H9 (cell line): ENCODE results near the gene ELF3. TPM values are rescaled to one million over a fixed set of nuclear protein-coding genes. Genes with fewer than 3 reads are reported as not detected.

Source experiments
- microRNA-seq: library from miRNA; unstranded; fragments of <30 nt; microRNA quantifications from one replicate; pipeline ENCODE4, GENCODE V29; 2020; ENCODE audit warnings: borderline microRNAs expressed
- total RNA-seq: library from RNA; stranded (reverse); gene quantifications from 2 replicates; pipeline ENCODE4 v1.2.1, GENCODE V29; 2021

The ELF3 gene
- total RNA-seq, 1 experiment from 2014 or later = 10.4 TPM

Small RNA genes within 50 kb of the gene (microRNA-seq; reads per million reads assigned to microRNA genes)
- not detected for gene MIR6740

Other genes starting within 250 kb of the ELF3 start
- 104 TPM in 2 replicates for gene IPO9, start 181.4 kb upstream of the ELF3 start, total RNA-seq
- gene SHISA4, start 121.7 kb upstream of the ELF3 start, total RNA-seq = 6.3 and 8.1 TPM in 2 replicates
- 0.31 and 0.44 TPM in 2 replicates for gene LMOD1, start 64.0 kb upstream of the ELF3 start, total RNA-seq
- gene TIMM17A, start 55.1 kb upstream of the ELF3 start, total RNA-seq = 60.3 and 60.9 TPM in 2 replicates
- 49.2 and 49.9 TPM in 2 replicates for gene RNPEP, start 27.9 kb upstream of the ELF3 start, total RNA-seq
- gene GPR37L1, start 112.3 kb downstream of the ELF3 start, total RNA-seq = 0.11 TPM in 2 replicates
- 58.6 and 67.2 TPM in 2 replicates for gene ARL8A, start 134.2 kb downstream of the ELF3 start, total RNA-seq
- gene PTPN7, start 150.0 kb downstream of the ELF3 start, total RNA-seq = 0.22 and 0.72 TPM in 2 replicates
- gene LGR6, start 183.2 kb downstream of the ELF3 start, total RNA-seq = 0.66 and 1.0 TPM in 2 replicates